NK-92 (cell line): ENCODE data around the gene EFTUD2.
"Not testable (repeated sequence)": the region's sequence is repeated elsewhere in the genome, so short reads cannot be mapped to it uniquely, and the experiment has no call there.

Source experiments
- DNase-seq: peaks from one replicate; lab custom pipeline; 2025; ENCODE audit not compliant: unreplicated experiment; lab: John Stamatoyannopoulos, UW

EFTUD2 gene

GRCh38 chr17:44848961-44849489 is 50.2 kb downstream of the EFTUD2 start:
- DNase-seq: no peak

- no peak for DNase-seq
Measured at GRCh38 chr17:44848257-44848795, 50.9 kb downstream of the EFTUD2 start.

- DNase-seq: no peak
Measured at GRCh38 chr17:44847586-44847985, 51.7 kb downstream of the EFTUD2 start, which contains the start of gene HIGD1B. HIGD1B (plus strand) TSS chr17:44847883; CDS start chr17:44848153, 270 bp downstream.

- DNase-seq: no peak
Measured at GRCh38 chr17:44846206-44846605, 53.0 kb downstream of the EFTUD2 start.

GRCh38 chr17:44844390-44844830 is 54.8 kb downstream of the EFTUD2 start:
- no peak for DNase-seq

- DNase-seq: no peak
Measured at GRCh38 chr17:44842748-44843147, 56.5 kb downstream of the EFTUD2 start.

GRCh38 chr17:44840936-44841335 is 58.3 kb downstream of the EFTUD2 start:
- DNase-seq: no peak

- DNase-seq: no peak
Measured at GRCh38 chr17:44840274-44840673, 59.0 kb downstream of the EFTUD2 start.

- no peak for DNase-seq
Measured at GRCh38 chr17:44837196-44837595, 62.0 kb downstream of the EFTUD2 start.

- DNase-seq: no peak
Measured at GRCh38 chr17:44832805-44833204, 66.4 kb downstream of the EFTUD2 start.

- DNase-seq: no peak
Measured at GRCh38 chr17:44831371-44831770, 67.9 kb downstream of the EFTUD2 start.

GRCh38 chr17:44830359-44831288 is 68.6 kb downstream of the EFTUD2 start:
- no peak for DNase-seq

- no peak for DNase-seq
Measured at GRCh38 chr17:44829523-44830358, 69.5 kb downstream of the EFTUD2 start, which contains the start of gene GJC1. GJC1 (minus strand) TSS chr17:44830287; CDS start chr17:44805817, 24,470 bp downstream.

GRCh38 chr17:44828919-44829522 is 70.2 kb downstream of the EFTUD2 start:
- DNase-seq: no peak

- DNase-seq: no peak
Measured at GRCh38 chr17:44827863-44828262, 71.4 kb downstream of the EFTUD2 start.

GRCh38 chr17:44826123-44826790 is 73.0 kb downstream of the EFTUD2 start:
- no peak for DNase-seq

- DNase-seq: not testable (repeated sequence)
Measured at GRCh38 chr17:44825236-44825635, 74.0 kb downstream of the EFTUD2 start.

- DNase-seq: no peak
Measured at GRCh38 chr17:44820631-44821212, 78.5 kb downstream of the EFTUD2 start.

- DNase-seq: not testable (repeated sequence)
Measured at GRCh38 chr17:44818508-44818907, 80.7 kb downstream of the EFTUD2 start.

GRCh38 chr17:44812263-44812662 is 87.0 kb downstream of the EFTUD2 start:
- no peak for DNase-seq
